Fibroblast of villous mesenchyme (primary cell): ENCODE data around the gene RTP4. TPM values are rescaled to one million over a fixed set of nuclear protein-coding genes. Genes with fewer than 3 reads are reported as not detected.
A peak's percentile ranks its signal among the peaks of the same experiment; 100 is the strongest.

Source experiments
- DNase-seq: peaks from one replicate; pipeline ENCODE4 v3.0.0-alpha.2; 2010; ENCODE audit warnings: low read depth
- H3K4me3 ChIP-seq: 2 replicates; pipeline ENCODE4 v1.5.1; 2011; ENCODE audit warnings: low read depth, mild to moderate bottlenecking, low read length
- total RNA-seq: library from RNA; depleted of rRNA; stranded (reverse); fragments of >200 nt; gene quantifications from 2 replicates; pipeline ENCODE4 v1.2.3, GENCODE V29; 2012
- TF ChIP-seq, protein P1 (sequence below): IDR thresholded peaks from 2 replicates; pipeline ENCODE4 v1.5.1; 2012; ENCODE audit warnings: low read depth, mild to moderate bottlenecking, low read length; ENCODE audit not compliant: insufficient read depth

The RTP4 gene
- total RNA-seq, 1 donor, result 3.9 TPM

DNA sequence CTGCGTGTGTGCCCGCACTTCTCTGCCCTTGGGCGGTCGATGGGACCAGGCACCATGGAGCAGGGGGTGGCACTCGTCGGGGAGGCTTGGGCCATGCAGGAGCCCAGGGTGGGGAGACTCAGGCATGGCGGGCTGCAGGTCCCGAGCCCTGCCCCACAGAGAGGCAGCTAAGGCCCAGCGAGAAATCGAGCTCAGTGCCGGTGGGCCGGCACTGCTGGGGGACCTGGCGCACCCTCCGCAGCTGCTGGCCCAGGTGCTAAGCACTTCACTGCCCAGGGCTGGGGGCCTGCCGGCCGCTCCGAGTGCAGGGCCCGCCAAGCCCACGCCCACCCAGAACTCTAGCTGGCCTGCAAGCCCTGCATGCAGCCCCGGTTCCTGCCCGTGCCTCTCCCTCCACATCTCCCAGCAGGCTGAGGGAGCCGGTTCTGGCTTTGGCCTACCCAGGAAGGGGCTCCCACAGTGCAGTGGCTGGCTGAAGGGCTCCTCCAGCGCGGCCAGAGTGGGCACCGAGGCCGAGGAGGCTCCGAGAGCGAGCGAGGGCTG, 553 bp upstream of the RTP4 start:
- TF ChIP-seq, protein P1, sequence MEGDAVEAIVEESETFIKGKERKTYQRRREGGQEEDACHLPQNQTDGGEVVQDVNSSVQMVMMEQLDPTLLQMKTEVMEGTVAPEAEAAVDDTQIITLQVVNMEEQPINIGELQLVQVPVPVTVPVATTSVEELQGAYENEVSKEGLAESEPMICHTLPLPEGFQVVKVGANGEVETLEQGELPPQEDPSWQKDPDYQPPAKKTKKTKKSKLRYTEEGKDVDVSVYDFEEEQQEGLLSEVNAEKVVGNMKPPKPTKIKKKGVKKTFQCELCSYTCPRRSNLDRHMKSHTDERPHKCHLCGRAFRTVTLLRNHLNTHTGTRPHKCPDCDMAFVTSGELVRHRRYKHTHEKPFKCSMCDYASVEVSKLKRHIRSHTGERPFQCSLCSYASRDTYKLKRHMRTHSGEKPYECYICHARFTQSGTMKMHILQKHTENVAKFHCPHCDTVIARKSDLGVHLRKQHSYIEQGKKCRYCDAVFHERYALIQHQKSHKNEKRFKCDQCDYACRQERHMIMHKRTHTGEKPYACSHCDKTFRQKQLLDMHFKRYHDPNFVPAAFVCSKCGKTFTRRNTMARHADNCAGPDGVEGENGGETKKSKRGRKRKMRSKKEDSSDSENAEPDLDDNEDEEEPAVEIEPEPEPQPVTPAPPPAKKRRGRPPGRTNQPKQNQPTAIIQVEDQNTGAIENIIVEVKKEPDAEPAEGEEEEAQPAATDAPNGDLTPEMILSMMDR, result no peak
- H3K4me3 ChIP-seq, result no peak overlapping the region
- DNase-seq, result no peak

DNA sequence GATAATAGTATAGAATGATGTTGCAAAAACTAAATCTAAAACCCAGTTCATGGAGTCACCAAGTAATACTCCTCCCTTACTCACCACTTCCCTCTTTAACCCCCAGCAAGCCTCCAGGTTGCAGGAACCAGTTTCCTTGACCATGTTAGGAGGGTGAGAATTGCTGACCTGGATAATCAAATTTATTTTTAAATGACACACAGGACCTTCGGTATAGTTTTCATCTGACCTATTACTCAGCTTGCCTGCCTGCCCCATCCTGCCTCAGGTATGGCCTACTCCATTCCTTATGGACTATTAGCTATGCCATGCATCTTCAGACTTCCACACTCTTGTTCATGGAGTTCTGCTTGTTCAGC, 883 bp downstream of the RTP4 start:
- peak overlapping the region; percentile 67 for H3K4me3 ChIP-seq
- DNase-seq, result peak; percentile 2
- TF ChIP-seq, protein P1, result no peak

DNA sequence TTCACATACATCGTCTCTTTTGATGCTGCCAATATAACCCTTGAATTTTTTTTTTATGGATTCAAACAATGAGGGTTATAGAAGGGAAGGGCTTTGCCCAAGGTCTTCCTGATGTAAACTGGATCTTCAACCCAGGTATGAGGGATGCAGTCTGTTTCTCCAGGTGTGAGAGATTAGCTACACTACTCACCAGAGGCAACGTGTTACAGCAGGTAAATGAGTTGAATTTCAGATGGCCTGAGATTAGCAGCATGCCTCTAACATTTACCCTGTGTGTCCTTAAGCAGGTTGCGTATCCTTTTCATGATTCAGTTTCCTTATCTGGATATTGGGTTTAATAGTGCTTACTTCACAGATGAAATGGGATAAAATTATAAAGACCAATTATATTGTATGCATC, 1.9 kb downstream of the RTP4 start:
- H3K4me3 ChIP-seq, result no peak overlapping the region
- TF ChIP-seq, protein P1, result no peak
- no peak for DNase-seq

DNA sequence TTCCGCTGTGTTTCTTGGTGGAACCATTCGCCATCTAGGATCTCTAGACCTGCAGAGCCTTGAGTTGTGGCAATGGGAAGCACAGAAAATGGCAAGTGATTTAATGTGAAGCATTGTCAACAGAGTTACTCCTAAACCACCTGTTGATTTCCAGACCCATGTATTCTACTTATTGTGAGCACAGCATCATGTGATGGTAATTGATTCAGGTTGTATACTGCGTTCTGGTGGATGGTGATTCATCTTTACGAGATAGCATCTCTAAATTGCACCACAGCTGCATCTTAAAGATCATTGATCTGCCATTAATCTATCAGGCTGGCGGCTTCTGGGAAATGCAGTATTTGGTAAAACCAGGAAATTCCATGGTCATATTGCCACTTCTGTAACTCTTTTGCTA, 7.4 kb downstream of the RTP4 start:
- DNase-seq, result no peak
- H3K4me3 ChIP-seq, result no peak overlapping the region
- TF ChIP-seq, protein P1, result no peak

DNA sequence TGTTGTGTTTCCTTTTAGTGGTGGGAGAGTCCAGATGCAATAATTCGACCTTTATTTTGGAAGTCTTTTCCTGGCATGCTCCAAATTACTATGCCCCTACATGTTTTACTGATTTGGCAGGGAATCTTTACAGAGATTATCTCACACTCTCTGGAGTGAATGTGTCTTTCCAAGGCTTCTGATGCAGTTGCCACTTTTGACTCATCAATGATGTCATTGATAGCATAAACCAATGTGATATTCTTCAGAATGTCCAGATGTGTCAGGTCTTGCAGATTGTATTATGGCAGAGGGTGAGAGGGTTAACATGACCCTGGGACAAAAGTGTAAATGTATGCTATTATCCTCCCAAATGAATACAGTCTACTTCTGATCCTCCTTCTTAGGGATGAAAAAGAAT, 9.7 kb downstream of the RTP4 start:
- TF ChIP-seq, protein P1, result no peak
- no peak for DNase-seq
- no peak overlapping the region for H3K4me3 ChIP-seq

DNA sequence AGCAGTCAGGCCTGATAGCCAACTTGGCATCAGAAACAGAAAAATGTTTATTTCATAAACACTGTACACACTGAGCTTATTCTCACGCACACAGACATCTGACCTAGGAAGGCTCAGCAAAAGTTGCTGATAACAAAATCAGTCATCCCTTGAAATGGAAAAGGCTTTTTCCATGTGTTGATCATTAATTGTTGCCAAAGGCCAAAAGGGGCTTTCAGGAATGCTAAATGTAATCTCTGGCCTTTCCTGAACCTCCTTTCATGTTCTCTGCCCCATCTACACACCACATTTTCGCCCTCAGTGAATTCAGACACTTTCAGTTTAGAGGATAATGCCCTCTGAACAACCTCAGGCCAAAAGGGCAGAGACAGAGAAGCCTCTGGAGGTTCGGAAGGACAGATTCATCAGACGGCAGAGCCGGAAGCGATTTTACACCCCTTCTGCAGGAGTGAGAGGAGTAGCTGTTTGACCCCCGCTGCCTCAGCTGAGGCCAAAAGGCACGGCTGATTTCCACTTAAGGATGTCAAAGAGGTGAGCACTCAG, 14.5 kb downstream of the RTP4 start:
- peak; percentile 45 for DNase-seq
- no peak overlapping the region for H3K4me3 ChIP-seq
- TF ChIP-seq, protein P1, result no peak

DNA sequence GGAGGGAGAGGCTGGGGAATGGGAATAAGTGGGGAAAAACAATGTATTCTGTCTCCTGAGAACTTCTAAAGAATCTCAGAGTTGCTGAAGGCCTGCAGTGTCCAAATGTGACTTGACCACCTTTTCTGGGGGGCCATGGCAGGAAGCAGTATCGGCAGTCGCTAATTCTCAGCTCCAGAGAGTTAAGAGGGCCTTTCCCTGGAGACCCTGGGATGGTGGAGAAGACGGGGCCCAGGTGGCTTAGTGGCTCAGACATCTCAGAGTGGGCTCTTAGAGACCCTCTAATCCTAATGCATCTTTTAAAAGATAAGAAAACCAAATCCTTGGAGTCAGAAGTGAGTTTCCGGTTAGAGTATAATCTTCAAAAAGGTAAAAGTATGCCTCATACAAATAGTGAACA, 15.1 kb downstream of the RTP4 start:
- TF ChIP-seq, protein P1, result no peak
- H3K4me3 ChIP-seq, result no peak overlapping the region
- DNase-seq, result no peak
